Renal cortex interstitium (tissue), 11 donors: Measurements from ENCODE around the gene FMNL2. TPM values are rescaled to one million over a fixed set of nuclear protein-coding genes. Genes with fewer than 3 reads are reported as not detected.

Experiments
- DNase-seq, 11 donors: peaks; one replicate each; pipeline ENCODE4 v3.0.0-alpha.2; 2013; ENCODE audit warnings: low read depth in 9 of 11, low spot score in 4 of 11; ENCODE audit errors: extremely low read depth in 1 of 11
- polyA plus RNA-seq, 3 donors: library from polyadenylated mRNA; unstranded; fragments of 120-200 nt; gene quantifications; one replicate each; pipeline ENCODE4 v1.2.1, GENCODE V29; 2013; ENCODE audit not compliant: insufficient read length in 3 of 3

Gene FMNL2
- polyA plus RNA-seq, 3 donors, result 97.2 to 118 (median 110) TPM

DNA sequence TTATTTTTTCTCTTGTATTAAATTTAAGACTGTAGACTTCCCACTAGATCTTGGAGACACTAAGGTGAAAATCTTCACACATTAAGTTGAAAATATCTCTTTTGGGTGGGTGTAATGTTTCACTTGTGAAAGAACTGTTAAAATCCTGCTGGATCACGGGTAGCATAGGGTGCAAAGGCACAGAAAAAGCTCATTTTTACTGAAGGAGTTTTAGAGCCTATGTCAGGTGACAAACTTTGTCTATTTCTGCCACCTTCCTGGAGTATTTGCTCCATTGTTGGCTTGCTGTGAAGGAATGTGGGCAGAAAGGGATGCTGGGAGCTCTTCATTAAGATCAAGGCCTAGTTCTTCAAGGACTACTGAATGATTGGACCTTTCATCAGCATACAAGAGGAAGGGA, 119.4 kb downstream of the FMNL2 start:
- DNase-seq, result no peak

- DNase-seq, result no peak
These were observed 120.0 kb downstream of the FMNL2 start for GRCh38 chr2:152454960-152455359.

- DNase-seq, result no peak
These were observed 120.8 kb downstream of the FMNL2 start for GRCh38 chr2:152455738-152456137.

- no peak for DNase-seq
These were observed 121.3 kb downstream of the FMNL2 start for GRCh38 chr2:152456262-152456661.

DNA sequence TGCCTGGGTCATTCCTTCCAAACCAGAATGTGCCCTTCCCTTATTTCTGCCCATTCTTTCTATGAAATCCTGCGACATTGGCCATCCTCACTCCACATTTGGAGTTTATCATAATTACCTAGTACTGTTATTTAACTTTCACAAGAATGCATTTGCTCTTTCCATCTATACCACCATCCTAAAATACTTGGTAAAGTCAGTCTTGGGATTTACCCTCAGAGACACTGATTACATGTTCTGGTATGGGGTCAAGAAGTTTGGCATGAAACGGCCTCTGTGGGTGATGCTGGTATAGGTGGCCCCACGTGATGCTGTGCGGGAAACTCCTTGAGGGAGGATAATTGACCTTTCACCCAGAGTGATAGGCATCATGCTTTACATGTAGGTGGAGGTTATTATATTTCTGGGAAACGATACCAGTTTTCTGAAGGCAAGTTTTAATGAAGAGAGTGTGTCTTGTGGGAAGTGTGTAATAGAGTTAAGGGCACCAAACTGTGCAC, 123.5 kb downstream of the FMNL2 start:
- no peak for DNase-seq

DNA sequence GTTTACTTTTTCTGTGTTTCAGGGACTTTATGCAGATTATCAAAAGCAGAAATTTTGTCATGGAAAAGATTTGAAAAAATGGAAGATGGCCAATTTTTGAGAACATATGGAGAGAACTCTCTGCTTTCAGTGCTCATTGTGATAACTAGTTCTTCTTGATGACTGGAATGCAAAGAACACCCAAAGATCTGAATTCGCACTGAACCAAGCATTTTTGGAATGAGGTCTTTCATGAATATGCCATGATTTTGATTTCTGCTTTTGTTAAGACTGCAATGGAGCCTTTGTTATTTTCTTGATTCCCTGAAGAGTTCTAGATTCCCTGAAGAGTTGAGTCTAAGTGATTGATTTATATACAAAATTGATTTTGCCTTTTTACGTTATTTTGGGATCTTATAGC, 124.1 kb downstream of the FMNL2 start:
- no peak for DNase-seq

GRCh38 chr2:152460567-152460966, 125.6 kb downstream of the FMNL2 start:
- no peak for DNase-seq

GRCh38 chr2:152462120-152462519, 127.1 kb downstream of the FMNL2 start:
- DNase-seq, result no peak

GRCh38 chr2:152462779-152463178, 127.8 kb downstream of the FMNL2 start:
- DNase-seq, result no peak

DNA sequence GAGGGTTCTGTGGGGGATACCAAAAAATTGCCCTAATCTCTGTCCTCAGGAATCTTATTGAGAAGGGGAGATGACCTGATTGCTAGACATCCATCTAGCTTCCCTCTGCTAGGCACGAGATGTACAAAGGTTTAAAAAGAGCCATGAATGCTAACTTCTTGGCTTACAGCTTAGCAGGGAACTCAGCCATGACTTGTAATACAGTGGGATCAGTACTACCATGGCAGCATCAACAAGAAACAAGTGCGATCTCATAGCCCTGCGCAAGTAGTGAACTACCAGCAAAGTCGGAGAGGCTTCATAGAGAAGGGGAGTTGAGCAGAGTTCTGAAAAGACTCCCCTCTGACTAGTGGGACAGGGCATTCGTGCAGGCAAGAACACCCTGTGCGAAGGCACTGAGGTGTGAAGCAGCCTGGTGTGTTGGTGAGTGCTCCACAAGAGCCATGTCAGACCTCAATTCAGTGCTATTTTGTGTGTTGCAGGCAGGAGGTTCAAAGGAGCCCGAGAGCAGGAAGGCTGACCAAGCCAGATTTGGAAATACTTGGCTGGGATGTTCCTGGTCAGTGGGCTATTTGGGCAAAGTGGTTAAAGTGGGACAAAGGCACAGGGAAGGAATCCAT, 130.0 kb downstream of the FMNL2 start:
- no peak for DNase-seq

GRCh38 chr2:152465541-152465940, 130.6 kb downstream of the FMNL2 start:
- no peak for DNase-seq

- DNase-seq, result no peak
These were observed 131.1 kb downstream of the FMNL2 start for GRCh38 chr2:152466041-152466440.

DNA sequence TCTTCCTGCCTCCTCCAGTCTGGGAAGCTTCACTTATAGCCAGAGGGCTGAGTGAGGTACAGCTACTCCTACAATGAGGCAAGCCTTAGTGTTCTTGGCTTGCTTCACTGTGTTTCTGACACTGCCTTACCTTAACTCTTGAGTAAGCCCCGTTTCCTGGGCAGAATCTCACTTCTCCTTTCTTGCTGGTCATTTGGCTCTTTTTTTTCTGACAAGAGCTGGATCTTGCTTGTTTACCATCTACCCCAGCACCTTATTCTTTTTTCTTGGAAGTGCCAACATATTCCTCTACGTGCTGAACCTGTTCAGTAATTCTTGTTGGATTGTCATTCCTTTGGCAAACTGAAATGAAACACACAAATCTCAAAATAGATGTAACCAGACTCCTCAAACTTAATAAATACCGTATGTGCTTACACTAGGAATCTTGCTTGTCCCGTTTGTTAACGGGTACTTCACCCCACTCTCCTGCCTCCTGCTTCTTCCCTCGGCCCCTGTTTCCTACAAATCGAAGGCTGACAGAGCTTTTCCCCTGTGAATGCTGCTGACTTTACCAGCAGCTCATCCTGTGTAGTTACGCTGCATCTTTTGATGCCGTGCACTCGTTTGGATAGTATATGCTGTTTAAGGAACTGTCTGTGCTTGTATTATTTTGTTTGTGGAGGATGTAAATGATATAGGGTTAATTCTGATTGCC, 132.2 kb downstream of the FMNL2 start:
- no peak for DNase-seq

DNA sequence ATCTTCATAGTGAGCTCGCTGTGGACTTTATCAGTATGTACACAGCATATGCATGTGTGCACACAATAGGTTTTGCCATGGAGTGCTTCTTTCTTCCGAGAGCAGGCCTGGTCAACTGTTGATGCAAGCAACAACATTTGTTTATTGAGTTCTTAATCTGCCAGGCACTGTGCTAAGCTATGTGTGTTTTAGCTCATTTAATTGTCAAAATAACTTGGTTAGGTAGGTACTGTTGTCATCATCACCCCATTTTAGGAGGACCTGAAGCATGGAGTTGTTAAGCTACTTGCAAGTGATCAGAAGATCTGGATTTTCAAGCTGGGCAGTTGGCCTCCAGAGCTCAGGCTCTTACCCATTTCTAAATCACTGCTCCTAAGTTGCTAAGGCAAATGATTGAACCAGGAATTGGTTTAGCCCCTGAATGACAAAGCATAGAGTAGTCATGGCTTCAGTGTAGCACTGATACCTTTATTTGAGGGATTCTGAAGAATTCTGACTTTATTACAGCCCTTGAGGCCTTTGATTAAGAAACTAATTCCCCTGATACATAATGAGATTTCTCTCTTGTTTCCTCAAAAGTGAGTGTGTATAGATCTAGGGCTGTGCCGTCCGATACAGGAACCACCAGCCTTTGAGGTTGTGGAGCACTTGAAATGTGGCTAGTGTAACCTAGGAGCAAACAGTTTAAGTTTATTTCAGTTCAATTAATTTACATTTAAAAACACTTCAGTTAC, 132.9 kb downstream of the FMNL2 start:
- no peak for DNase-seq

DNA sequence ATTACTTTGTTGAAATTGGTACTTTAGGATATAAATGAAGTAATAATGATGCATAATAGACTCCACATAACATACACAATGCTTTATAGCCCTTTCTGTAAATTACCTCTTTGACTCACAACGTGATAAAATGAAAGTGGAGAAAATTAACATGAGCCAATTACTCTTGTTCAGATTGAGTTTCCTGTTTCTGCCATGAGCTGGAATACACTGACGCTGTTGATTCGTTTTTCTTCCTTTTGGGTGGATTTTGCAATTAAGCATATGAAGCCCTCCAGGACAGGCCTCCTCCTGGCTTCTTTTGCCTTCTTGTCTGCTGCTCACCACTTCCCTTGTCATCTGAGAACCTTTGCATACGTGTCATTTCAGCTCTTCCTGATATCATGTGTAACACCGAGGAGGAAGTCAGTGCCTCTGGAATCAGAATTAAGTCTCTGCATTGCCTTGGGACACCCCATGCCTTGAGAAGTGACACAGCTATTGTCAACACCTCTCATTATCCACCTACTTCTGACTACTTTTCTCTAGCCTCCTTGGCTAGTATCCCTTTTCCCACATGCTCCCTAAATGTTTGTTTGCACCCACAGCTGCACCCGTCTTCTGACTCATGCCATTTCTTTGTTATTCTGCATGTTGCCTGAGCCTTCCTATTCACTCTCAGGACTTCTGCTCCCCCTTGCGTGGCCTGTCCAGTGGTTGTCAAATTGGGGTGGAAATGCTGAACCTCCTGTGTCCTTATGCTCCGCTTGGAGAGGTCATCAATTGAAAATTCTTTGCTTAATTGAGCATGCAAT, 134.1 kb downstream of the FMNL2 start:
- no peak for DNase-seq

- no peak for DNase-seq
These were observed 136.2 kb downstream of the FMNL2 start for GRCh38 chr2:152470861-152471854.

DNA sequence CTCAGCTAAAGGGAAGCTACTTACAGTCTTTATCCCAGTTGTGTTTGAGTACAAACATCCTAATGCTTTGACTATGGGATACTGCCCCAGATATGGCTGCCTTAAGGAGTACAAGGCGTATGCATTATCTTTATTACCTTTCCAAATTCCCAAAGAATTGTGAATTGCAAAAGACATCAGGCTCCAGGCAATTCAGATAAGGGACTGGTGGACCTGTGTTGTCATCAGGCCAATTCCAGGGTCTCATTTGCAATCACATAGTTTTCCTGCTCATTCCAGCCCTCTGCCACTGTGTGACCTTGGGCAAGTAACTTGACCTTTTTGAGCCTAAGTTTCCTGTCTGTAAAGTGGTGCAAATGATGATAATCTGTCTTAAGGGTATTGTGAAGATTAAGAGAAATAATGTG, 137.5 kb downstream of the FMNL2 start:
- no peak for DNase-seq

DNA sequence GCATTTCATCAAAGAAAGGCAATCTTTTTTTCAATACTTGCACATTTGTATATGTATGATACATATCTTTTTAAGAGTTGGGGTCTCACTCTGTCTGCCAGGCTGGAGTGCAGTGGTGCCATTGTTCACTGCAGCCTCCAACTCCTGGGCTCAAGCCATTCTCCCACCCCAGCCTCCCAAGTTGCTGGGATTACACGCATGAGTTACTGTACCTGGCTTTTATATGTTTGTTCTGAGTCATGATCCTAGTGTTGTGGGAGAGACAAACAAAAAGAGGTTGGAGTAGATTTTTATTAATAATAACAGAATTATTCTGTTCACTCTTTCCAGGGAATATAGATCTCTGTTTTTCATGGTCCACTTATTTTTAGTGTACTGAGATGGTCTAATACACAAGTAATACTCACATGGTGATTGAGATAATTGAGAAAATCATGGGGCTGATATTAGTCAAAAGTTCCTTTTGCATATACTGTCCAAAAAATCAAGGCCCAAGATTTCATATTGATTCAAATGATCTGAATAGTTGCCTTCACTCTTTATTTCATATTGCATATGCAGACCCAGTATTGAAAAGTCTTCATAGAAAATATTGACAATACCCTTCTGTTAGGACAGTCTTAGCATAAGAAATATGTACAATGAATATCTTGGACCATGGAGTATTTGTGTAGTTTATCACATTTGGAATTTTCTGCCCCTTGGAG, 138.3 kb downstream of the FMNL2 start:
- no peak for DNase-seq
